HFFc6 (cell line): ENCODE measurements around the gene CDH13. TPM values are rescaled to one million over a fixed set of nuclear protein-coding genes. Genes with fewer than 3 reads are reported as not detected.

ENCODE experiments used
- DNase-seq: peaks from one replicate; pipeline ENCODE4 v3.0.0-alpha.2; 2018
- H3K27ac Mint-ChIP-seq: 2 replicates; pipeline ENCODE4 v1.8.0; 2020; ENCODE audit warnings: mild to moderate bottlenecking, mixed read lengths
- H3K27me3 Mint-ChIP-seq: 2 replicates; pipeline ENCODE4 v1.8.0; 2021; ENCODE audit warnings: mild to moderate bottlenecking, moderate library complexity, mixed read lengths; ENCODE audit not compliant: insufficient read depth
- H3K36me3 Mint-ChIP-seq: 2 replicates; pipeline ENCODE4 v1.8.0; 2021; ENCODE audit warnings: low read depth, mixed read lengths
- H3K4me1 Mint-ChIP-seq: 2 replicates; pipeline ENCODE4 v1.8.0; 2020; ENCODE audit warnings: low read depth, mixed read lengths
- H3K4me3 Mint-ChIP-seq: 2 replicates; pipeline ENCODE4 v1.8.0; 2020; ENCODE audit warnings: mild to moderate bottlenecking, moderate library complexity, mixed read lengths
- H3K9me3 Mint-ChIP-seq: 2 replicates; pipeline ENCODE4 v1.8.0; 2020; ENCODE audit warnings: mild to moderate bottlenecking, mixed read lengths
- total RNA-seq, 6 experiments: library from RNA; stranded (reverse); fragmentation: NEBNext Ultra II Directional; extraction: Animal tissue kit (Norgen Biotek cat#: 25700); gene quantifications; 2 replicates in 1 of 6; 3 replicates in 5 of 6; pipeline ENCODE4 v1.2.3, GENCODE V29; 2021
- TF ChIP-seq, protein P1 (sequence below): fragments of 200-600 bp; sonication (generic); IDR thresholded peaks from 2 replicates; pipeline ENCODE4 v1.5.0; 2021; ENCODE audit warnings: antibody characterized with exemption, mild to moderate bottlenecking

CDH13 gene
- total RNA-seq, 6 experiments from 2014 or later, result 3.6 to 14.7 (median 4.7) TPM

GRCh38 chr16:83238949-83239691 lies 612.4 kb downstream of the CDH13 start:
- Mint-ChIP-seq H3K9me3 (peaks cover 6% of the 10 kb centered on the region), H3K27ac (no peak overlapping the region), H3K4me3 (no peak overlapping the region), H3K36me3 (no peaks in the 10 kb centered on the region; the same call in 1 of the 2 replicates), H3K27me3 (no peaks in the 10 kb centered on the region; the same call in 1 of the 2 replicates), H3K4me1 (no peaks in the 10 kb centered on the region)
- TF ChIP-seq, protein P1, sequence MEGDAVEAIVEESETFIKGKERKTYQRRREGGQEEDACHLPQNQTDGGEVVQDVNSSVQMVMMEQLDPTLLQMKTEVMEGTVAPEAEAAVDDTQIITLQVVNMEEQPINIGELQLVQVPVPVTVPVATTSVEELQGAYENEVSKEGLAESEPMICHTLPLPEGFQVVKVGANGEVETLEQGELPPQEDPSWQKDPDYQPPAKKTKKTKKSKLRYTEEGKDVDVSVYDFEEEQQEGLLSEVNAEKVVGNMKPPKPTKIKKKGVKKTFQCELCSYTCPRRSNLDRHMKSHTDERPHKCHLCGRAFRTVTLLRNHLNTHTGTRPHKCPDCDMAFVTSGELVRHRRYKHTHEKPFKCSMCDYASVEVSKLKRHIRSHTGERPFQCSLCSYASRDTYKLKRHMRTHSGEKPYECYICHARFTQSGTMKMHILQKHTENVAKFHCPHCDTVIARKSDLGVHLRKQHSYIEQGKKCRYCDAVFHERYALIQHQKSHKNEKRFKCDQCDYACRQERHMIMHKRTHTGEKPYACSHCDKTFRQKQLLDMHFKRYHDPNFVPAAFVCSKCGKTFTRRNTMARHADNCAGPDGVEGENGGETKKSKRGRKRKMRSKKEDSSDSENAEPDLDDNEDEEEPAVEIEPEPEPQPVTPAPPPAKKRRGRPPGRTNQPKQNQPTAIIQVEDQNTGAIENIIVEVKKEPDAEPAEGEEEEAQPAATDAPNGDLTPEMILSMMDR, result no peak
- DNase-seq, result no peak

DNA sequence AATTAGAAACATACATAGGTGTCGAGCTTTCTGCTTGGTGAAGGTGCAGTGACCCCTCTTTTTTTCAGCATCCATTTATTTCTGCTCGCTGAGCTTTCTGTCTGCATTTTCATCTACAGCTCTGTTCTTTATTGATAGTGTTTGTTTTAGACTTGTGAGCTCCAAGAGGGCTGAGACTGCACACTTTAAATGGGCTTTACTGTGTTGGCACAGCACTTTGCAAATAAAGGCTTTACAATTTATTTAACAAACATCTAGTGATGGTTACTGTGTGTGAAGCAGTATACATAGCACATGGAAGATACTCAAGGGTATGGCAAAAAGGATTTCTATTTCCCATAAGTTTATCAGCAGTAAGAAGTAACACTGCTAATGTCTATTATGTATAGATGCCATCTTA lies 617.3 kb downstream of the CDH13 start:
- H3K4me3 Mint-ChIP-seq, result no peak overlapping the region
- no peaks in the 10 kb centered on the region for H3K36me3 Mint-ChIP-seq

GRCh38 chr16:83245061-83245460 lies 618.3 kb downstream of the CDH13 start:
- Mint-ChIP-seq H3K9me3 (peaks cover 17% of the 10 kb centered on the region; the same call in 1 of the 2 replicates), H3K36me3 (no peaks in the 10 kb centered on the region), H3K4me1 (no peaks in the 10 kb centered on the region), H3K4me3 (no peak overlapping the region), H3K27me3 (no peaks in the 10 kb centered on the region), H3K27ac (no peak overlapping the region)
- TF ChIP-seq, protein P1, result no peak
- no peak for DNase-seq

More for the DNA sequence above, 617.3 kb downstream of the CDH13 start:
- no peak for DNase-seq
- no peaks in the 10 kb centered on the region for H3K27me3 Mint-ChIP-seq
- H3K27ac Mint-ChIP-seq, result no peak overlapping the region
- TF ChIP-seq, protein P1, result no peak
- H3K9me3 Mint-ChIP-seq, result peaks cover 15% of the 10 kb centered on the region; the same call in 1 of the 2 replicates
- H3K4me1 Mint-ChIP-seq, result no peaks in the 10 kb centered on the region

DNA sequence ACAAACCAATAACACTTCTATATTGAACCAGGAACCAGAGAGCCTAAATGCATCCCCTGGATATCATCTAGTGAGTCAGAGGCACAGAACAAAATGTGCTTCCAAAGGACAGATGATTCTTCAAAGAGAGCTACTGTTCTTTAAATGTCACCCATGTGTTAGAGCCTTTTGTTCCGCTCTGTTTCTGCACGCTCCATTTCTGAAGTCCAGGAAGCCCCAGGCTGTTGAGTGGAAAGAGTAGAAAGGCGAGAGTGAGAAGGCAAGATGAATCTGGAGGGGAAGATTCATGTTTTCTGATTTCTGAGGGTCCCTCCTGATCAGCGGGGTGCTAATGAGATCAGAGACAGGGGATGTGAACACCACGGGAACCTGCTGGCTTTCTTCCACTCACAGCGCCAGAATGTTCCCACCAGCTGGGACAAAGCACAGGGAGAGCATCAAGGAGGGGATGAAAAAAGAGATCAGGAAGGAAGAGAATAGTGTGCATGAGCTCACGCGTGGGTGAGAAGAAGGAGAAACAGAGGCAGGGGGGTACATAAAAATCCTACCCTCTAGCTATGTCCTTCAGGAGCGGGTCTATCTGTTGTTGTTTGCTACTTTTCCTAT lies 621.1 kb downstream of the CDH13 start:
- no peak overlapping the region for H3K27ac Mint-ChIP-seq
- TF ChIP-seq, protein P1, result no peak
- no peak overlapping the region for H3K4me3 Mint-ChIP-seq
- H3K9me3 Mint-ChIP-seq, result peaks cover 23% of the 10 kb centered on the region
- no peaks in the 10 kb centered on the region for H3K27me3 Mint-ChIP-seq
- DNase-seq, result no peak
- H3K4me1 Mint-ChIP-seq, result no peaks in the 10 kb centered on the region
- no peaks in the 10 kb centered on the region for H3K36me3 Mint-ChIP-seq

GRCh38 chr16:83248735-83249463 lies 622.1 kb downstream of the CDH13 start:
- Mint-ChIP-seq H3K36me3 (no peaks in the 10 kb centered on the region), H3K9me3 (peaks cover 27% of the 10 kb centered on the region), H3K27ac (no peak overlapping the region), H3K4me1 (no peaks in the 10 kb centered on the region), H3K4me3 (no peak overlapping the region), H3K27me3 (no peaks in the 10 kb centered on the region)
- no peak for DNase-seq
- TF ChIP-seq, protein P1, result no peak
